ENCODE data around the gene LRRC52.

- TF ChIP-seq POLR2AphosphoS5 (IDR thresholded peaks at IDR 0.05) (no peak), POLR2A (IDR thresholded peaks at IDR 0.05) (no peak), CTCF (IDR thresholded peaks at IDR 0.05) (no peak)
Measured at GRCh38 chr1:165551469-165551868, 7.7 kb downstream of the LRRC52 start.

All from gastroesophageal sphincter (tissue), 3 donors.